AG08396 (cell line): ENCODE data around the gene PDK1.
"Not testable (repeated sequence)": the region's sequence is repeated elsewhere in the genome, so short reads cannot be mapped to it uniquely, and the experiment has no call there.

Source experiments
- DNase-seq: peaks from one replicate; pipeline ENCODE4 v3.0.0; 2012; ENCODE audit warnings: low spot score, mixed read lengths

The PDK1 gene

GRCh38 chr2:172555522-172556283 is at the start of gene PDK1:
PDK1 (plus strand) TSS chr2:172556090; CDS start chr2:172556151, 61 bp downstream.
- peak; percentile 98 for DNase-seq

GRCh38 chr2:172507199-172507598 is 48.7 kb upstream of the PDK1 start:
- DNase-seq: no peak

- DNase-seq: no peak
These were observed 45.8 kb upstream of the PDK1 start for GRCh38 chr2:172510088-172510487.

- DNase-seq: no peak
These were observed 45.3 kb upstream of the PDK1 start for GRCh38 chr2:172510548-172510947.

- no peak for DNase-seq
These were observed 42.9 kb upstream of the PDK1 start for GRCh38 chr2:172512810-172513523.

- no peak for DNase-seq
These were observed 42.4 kb upstream of the PDK1 start for GRCh38 chr2:172513524-172513900.

GRCh38 chr2:172513935-172514586 is 41.8 kb upstream of the PDK1 start:
- DNase-seq: no peak

- DNase-seq: peak; percentile 46
These were observed 39.6 kb upstream of the PDK1 start for GRCh38 chr2:172516299-172516698.

GRCh38 chr2:172518995-172519394 is 36.9 kb upstream of the PDK1 start:
- no peak for DNase-seq

- DNase-seq: no peak
These were observed 30.3 kb upstream of the PDK1 start for GRCh38 chr2:172525601-172526000.

- DNase-seq: no peak
These were observed 24.6 kb upstream of the PDK1 start for GRCh38 chr2:172531309-172531708.

GRCh38 chr2:172532461-172532860 is 23.4 kb upstream of the PDK1 start:
- DNase-seq: not testable (repeated sequence)

- no peak for DNase-seq
These were observed 22.2 kb upstream of the PDK1 start for GRCh38 chr2:172533687-172534086.

- DNase-seq: no peak
These were observed 20.8 kb upstream of the PDK1 start for GRCh38 chr2:172535119-172535518.

- DNase-seq: not testable (repeated sequence)
These were observed 18.0 kb upstream of the PDK1 start for GRCh38 chr2:172537851-172538250.

- no peak for DNase-seq
These were observed 16.1 kb upstream of the PDK1 start for GRCh38 chr2:172539767-172540166.

GRCh38 chr2:172540421-172540820 is 15.5 kb upstream of the PDK1 start:
- no peak for DNase-seq

GRCh38 chr2:172545408-172546075 is 10.3 kb upstream of the PDK1 start:
- no peak for DNase-seq

GRCh38 chr2:172549131-172549530 is 6.8 kb upstream of the PDK1 start:
- DNase-seq: no peak

- not testable (repeated sequence) for DNase-seq
These were observed 6.1 kb upstream of the PDK1 start for GRCh38 chr2:172549802-172550201.

- DNase-seq: no peak
These were observed 5.5 kb upstream of the PDK1 start for GRCh38 chr2:172550419-172550818.

- no peak for DNase-seq
These were observed 4.6 kb upstream of the PDK1 start for GRCh38 chr2:172551271-172551670.
